Stimulated activated CD4-positive, alpha-beta T cell treated with anti-CD3 and anti-CD28 coated beads, Interleukin-15, amount 100 ng/mL, for 1 hour (primary cell): Measurements from ENCODE around the gene MRPL21.
A peak's percentile ranks its signal among the peaks of the same experiment; 100 is the strongest.
"Not testable (repeated sequence)": the region's sequence is repeated elsewhere in the genome, so short reads cannot be mapped to it uniquely, and the experiment has no call there.

ENCODE experiments used
- DNase-seq, 2 donors: peaks; one replicate each; pipeline ENCODE4 v3.0.0-alpha.2; 2020; ENCODE audit warnings: low read depth in 1 of 2, low spot score in 1 of 2

Gene MRPL21

GRCh38 chr11:68870470-68870869 is 33.2 kb downstream of the MRPL21 start:
- DNase-seq = no peak

GRCh38 chr11:68868221-68868835 is 35.3 kb downstream of the MRPL21 start:
- no peak for DNase-seq

- no peak for DNase-seq
These were observed 36.6 kb downstream of the MRPL21 start for GRCh38 chr11:68867066-68867465.

GRCh38 chr11:68865241-68865640 is 38.4 kb downstream of the MRPL21 start:
- no peak for DNase-seq

DNA sequence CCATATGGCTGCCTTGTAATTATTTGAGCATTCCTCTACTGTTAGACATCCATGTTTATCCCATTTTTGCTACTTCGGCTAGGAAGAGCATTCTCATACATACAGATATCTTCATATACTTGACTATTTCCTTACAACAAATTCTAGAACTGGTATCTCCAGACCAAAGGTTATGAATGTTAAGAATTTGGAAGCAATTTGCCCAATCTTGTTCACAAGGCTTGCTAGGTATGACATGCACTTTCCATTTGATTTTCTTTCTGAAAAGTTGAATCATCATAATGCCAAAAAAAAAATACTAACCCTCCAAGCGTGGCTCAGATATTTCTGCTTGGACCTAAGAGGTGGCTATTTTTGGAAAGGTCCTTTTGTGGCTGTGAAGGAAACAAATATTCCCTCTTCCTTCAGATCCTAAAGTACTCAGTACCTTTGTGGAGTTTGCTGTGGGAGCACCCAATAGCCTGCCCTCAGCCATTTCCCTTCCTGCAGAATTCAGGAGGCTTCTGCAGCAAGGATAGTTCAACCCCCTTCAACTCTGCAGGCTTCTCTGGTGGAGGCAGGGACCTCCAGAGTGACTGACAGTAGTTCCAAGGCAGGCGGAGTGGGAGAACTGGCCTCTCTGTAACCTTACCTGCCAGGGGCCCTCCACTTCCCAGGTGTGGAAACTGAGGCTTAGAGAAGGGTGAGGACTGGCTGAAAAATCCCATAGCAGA is 39.9 kb downstream of the MRPL21 start:
- DNase-seq = no peak

GRCh38 chr11:68862421-68862820 is 41.2 kb downstream of the MRPL21 start:
- DNase-seq = no peak

GRCh38 chr11:68859123-68859522 is 44.5 kb downstream of the MRPL21 start:
- no peak for DNase-seq

GRCh38 chr11:68857037-68857586 is 46.5 kb downstream of the MRPL21 start:
- no peak for DNase-seq

DNA sequence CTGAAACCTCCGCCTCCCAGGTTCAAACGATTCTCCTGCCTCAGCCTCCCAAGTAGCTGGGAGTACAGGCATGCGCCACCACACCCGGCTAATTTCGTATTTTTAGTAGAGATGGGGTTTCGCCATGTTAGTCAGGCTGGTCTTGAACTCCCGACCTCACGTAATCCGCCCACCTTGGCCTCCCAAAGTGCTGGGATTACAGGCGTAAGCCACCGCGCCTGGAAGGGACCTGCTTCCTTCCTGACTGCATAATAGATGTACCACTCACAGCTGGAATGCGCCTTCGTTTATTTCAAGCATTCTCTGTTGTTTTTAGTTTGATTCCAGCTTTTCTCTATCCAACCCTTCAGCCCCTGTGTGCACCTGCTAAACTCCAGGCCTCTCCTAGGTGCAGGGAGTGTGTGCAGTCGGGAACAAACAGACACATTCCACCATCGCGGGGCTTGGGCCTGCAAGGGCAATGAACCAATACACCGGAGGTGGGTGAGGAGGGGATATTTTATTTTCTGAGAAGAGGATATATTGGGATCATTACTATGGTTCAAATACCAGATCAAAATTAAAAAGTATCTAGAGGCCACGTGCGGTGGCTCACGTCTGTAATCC is 47.1 kb downstream of the MRPL21 start:
- not testable (repeated sequence) for DNase-seq

- no peak for DNase-seq
These were observed 48.2 kb downstream of the MRPL21 start for GRCh38 chr11:68855205-68855981.

GRCh38 chr11:68854273-68854958 is 49.2 kb downstream of the MRPL21 start:
- DNase-seq = no peak

DNA sequence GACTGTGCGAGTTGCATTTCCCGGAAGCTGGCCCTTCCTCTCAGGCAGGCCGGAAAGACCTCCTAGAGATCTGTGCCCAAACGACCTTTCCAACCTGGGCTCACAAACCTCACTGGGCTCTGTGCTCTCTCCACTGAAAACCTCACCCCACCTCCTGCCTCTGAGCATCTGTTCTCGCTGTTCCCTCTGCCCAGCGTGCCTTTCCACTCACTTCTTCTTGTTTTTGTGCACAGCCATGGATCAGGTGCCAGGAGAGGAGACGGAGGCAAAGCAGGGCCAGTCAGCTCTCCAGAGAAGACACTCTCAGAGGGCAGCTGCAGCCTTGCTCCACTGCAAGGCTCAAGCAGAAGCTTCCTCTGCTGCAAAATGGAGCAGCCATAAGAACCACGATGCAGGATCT is 51.0 kb downstream of the MRPL21 start:
- no peak for DNase-seq

DNA sequence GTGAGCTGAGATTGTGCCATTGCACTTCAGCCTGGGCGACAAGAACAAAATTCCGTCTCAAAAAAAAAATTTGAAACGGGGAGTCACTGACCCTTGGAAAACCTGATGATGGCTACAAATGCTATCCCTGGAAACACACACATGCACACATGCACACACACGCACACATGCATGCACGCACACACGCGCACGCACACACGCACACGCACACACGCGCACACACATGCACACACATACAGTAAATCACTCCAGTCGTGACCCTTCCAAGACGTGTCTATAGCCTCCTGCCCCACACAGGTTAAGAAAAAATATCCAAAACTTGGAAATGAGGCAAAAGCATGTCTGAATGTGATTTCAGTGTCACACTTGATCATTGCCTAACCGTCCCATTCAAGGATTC is 55.2 kb downstream of the MRPL21 start:
- no peak for DNase-seq

GRCh38 chr11:68847395-68847794 is 56.2 kb downstream of the MRPL21 start:
- DNase-seq = no peak

DNA sequence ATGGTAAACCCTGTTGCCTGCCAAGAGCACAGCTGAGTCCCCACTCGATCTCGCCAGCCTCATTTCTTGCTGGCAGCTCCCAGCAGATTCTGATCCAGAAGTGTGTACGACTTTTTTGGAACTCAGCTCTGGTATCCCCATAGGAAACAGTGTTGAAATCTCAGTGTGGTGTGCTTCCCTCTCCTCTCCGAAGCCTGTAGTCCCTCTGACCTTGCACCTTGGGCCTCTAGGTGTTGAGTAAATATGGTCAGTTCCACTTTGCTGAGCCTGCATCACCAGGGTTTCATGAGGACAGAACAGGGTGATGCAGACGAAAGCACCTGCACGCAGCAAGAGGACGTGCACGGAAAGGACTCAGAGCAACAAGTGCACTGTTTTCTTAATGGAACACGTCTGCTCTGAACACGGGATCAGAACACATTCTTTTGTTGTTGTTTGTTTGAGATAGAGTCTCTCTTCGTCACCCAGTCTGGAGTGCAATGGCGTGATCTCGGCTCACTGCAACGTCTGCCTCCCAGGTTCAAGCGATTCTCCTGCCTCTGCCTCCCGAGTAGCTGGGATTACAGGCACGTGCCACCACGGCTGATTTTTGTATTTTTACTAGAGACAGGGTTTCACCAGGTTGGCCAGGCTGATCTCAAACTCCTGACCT is 58.2 kb downstream of the MRPL21 start:
- no peak for DNase-seq

DNA sequence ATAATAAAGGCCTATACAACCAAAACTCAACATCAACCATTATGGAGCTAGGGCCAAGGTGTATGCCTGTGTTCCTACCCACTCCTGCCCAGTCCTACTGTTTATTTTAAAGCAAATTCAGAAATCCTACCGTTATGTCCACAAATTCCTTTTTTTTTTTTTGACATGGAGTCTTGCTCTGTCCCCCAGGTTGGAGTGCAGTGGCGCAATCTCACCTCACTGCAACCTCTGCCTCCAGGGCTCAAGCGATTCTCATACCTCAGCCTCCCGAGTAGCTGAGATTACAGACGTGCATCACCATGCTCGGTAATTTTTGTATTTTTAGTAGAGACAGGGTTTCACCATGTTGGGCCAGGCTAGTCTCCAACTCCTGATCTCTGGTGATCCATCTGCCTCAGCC is 58.8 kb downstream of the MRPL21 start:
- DNase-seq = no peak

DNA sequence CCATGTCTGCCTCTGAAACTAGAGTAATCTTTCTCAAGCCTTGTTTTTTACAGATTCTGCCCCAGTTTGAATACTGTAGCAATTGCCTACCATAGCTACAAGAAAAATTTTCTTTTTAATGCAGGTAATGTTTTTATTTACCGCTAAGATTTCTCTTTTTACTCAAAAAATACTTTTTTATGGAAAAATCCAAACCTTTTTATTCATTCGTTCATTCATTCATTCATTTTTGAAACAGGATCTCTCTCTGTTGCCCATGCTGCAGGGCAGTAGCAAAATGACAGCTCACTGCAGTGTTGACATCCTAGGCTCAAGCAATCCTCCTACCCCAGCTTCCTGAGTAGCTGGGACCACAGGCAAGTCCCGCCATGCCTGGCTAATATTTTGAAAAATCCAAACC is 59.3 kb downstream of the MRPL21 start:
- no peak for DNase-seq

DNA sequence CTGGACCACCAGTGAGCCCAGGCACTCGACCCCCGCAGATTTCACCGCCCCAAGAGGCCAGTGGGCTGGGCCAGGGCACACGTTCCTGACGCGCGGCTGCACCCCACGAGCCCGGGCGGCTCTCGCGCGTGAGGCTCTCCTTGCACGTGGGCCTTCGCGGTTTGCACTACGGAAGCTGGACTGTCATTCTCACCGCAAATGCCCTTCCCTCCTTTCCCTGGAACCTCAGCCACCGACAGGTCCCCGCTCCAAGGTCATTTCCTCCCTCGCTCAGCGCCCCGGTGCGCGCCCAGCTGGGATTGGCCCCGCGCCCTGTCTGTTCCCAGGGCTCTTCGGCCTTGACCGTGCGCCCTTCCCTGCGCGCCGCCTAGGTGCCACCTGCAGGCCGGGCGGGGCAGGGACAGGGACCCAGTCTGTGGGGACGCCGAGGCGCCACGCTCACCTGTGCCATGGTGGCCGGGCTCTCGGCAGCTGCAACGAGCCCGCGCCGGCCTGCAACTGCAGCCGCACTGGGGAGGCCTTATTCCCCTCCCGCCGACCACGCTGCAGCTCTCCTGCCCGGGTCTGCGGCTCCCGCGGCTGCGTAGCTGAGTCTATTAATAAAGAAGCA is 59.8 kb downstream of the MRPL21 start:
- peak; percentile 59 to 63 for DNase-seq

- DNase-seq = no peak
These were observed 60.5 kb downstream of the MRPL21 start for GRCh38 chr11:68843052-68843561.
